HG03097 (cell line): Measurements from ENCODE around the gene OSBPL10.

Experiments
- ATAC-seq: cut with Tn5 transposase; IDR thresholded peaks from one replicate; pipeline ENCODE4 v1.9.1; 2021; ENCODE audit not compliant: unreplicated experiment, low FRiP score

OSBPL10 gene

GRCh38 chr3:31688984-31689383 lies 292.1 kb downstream of the OSBPL10 start:
- no peak for ATAC-seq

GRCh38 chr3:31687020-31687802 lies 293.9 kb downstream of the OSBPL10 start:
- no peak for ATAC-seq

- no peak for ATAC-seq
Observed at GRCh38 chr3:31680072-31680870, 300.8 kb downstream of the OSBPL10 start.

- no peak for ATAC-seq
Observed at GRCh38 chr3:31676556-31676955, 304.5 kb downstream of the OSBPL10 start.

GRCh38 chr3:31673950-31674349 lies 307.1 kb downstream of the OSBPL10 start:
- ATAC-seq = no peak

GRCh38 chr3:31671976-31672375 lies 309.1 kb downstream of the OSBPL10 start:
- no peak for ATAC-seq

GRCh38 chr3:31671451-31671850 lies 309.6 kb downstream of the OSBPL10 start:
- ATAC-seq = no peak

GRCh38 chr3:31670722-31671121 lies 310.3 kb downstream of the OSBPL10 start:
- no peak for ATAC-seq

- no peak for ATAC-seq
Observed at GRCh38 chr3:31670136-31670535, 310.9 kb downstream of the OSBPL10 start.

- no peak for ATAC-seq
Observed at GRCh38 chr3:31668242-31668641, 312.8 kb downstream of the OSBPL10 start.

- no peak for ATAC-seq
Observed at GRCh38 chr3:31667582-31667981, 313.5 kb downstream of the OSBPL10 start.

GRCh38 chr3:31664031-31664430 lies 317.0 kb downstream of the OSBPL10 start:
- no peak for ATAC-seq

- ATAC-seq = no peak
Observed at GRCh38 chr3:31661993-31662670, 318.9 kb downstream of the OSBPL10 start.

- ATAC-seq = no peak
Observed at GRCh38 chr3:31661286-31661685, 319.8 kb downstream of the OSBPL10 start.

GRCh38 chr3:31659246-31659645 lies 321.8 kb downstream of the OSBPL10 start:
- ATAC-seq = no peak

- ATAC-seq = no peak
Observed at GRCh38 chr3:31654998-31655397, 326.1 kb downstream of the OSBPL10 start.

GRCh38 chr3:31653464-31653863 lies 327.6 kb downstream of the OSBPL10 start:
- ATAC-seq = no peak

- ATAC-seq = no peak
Observed at GRCh38 chr3:31652296-31652695, 328.8 kb downstream of the OSBPL10 start.

GRCh38 chr3:31648286-31648968 lies 332.6 kb downstream of the OSBPL10 start:
- no peak for ATAC-seq

GRCh38 chr3:31645256-31645655 lies 335.8 kb downstream of the OSBPL10 start:
- ATAC-seq = no peak

- ATAC-seq = no peak
Observed at GRCh38 chr3:31639828-31640227, 341.2 kb downstream of the OSBPL10 start.
